Limb (tissue), 2 donors: ENCODE data around the gene GPX3.
A peak's percentile ranks its signal among the peaks of the same experiment; 100 is the strongest.

Experiments used
- DNase-seq, 2 donors: peaks; one replicate each; pipeline ENCODE4 v3.0.0-alpha.2; 2016; ENCODE audit errors: extremely low spot score in 2 of 2

The GPX3 gene

DNA sequence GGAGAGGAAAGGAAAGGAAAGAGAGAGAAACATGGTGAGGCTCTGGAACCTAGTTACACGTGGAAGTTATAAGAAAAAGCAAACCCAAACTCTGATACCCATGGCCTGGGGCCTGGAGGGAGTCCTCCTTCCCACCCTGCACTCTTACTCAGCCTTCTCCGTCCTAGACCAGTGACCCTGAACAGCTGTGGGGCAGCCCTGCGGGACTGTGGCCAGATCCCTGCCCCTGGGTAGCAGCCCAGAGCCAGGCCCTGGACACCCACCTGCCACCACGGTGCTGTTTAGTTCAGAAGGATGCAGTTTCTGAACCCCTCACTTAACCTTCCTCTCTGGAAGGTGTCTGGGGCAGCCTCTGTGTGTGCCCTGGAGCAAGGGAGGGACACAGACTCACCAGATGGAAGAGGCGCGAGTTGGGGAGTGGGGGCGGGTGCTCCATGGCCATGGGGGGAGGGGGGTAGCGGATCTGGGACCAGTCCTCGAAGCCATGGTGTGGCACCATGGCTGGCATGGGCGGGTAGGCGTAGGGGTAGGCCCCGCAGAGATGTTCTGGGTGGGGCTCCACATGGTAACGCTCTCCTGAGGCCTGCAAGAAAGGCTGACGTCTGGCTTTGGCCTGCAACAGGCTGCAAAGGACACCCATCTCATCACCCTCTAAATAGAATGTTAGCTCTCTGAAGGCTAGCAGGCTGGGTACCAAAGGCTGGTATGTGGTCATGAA is 13.0 kb downstream of the GPX3 start:
- no peak for DNase-seq

GRCh38 chr5:151034422-151035379 is 14.3 kb downstream of the GPX3 start:
- DNase-seq, result no peak

DNA sequence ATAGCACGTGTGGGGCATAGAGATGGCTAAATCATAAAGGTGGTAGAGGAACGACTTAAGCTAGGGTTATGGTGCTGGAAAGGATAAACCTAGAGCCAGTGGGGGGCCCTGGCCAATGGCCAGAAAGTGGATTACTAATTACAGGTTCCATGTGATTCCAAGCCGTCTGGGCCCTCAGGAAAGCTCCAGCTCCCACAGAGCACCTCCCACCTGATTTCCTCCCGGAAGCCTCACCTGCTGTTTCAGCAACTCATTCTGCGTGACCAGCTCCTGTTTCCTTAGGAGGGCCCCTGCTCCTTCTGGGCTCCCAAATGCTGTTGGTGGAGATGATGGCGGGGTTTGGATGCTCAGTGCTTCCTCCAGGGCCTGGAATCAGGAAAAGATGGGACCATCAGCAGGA is 16.2 kb downstream of the GPX3 start:
- DNase-seq, result no peak

DNA sequence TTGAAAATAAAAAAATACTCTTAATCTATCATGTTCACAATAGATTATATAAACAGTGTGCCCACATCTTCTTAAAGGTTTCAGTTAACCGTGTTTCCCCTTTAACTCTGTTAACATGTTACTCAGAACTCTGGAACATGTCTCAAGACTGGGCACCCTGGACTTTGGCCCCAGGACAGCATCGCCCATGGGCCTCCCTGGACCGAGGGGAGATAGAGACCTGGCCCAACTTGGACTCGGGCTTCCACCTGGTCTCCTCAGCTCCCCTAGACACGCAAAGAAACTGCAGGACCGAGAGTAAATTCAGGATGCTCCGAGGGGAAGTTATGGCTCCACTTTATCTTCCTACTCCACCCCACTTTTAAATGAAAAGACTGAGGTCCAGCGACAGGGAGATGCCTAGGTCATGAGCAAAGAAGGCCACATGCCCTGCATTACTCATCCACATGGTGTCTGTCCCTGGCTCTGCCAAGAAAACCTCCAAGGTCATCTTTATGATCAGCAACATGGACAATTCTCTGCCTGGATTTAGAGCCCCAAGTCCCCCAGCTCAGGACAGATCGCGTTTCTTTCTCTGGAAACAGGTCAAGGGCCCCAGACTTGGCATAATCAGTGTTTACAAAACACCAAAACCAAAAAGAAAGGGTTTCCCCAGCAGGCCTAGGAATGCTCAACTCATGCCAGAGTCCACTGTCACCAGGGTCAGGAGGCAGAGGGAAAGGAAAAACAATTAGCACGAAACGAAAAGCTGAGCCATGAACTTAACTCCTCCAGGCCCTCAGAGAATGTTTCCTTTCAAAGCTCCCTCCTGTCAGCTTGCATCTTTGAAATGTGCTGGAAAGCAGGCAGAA is 17.4 kb downstream of the GPX3 start:
- DNase-seq, result peak in 1 of 2 donors; percentile 24

- DNase-seq, result no peak
Observed at GRCh38 chr5:151038412-151038745, 18.0 kb downstream of the GPX3 start.

DNA sequence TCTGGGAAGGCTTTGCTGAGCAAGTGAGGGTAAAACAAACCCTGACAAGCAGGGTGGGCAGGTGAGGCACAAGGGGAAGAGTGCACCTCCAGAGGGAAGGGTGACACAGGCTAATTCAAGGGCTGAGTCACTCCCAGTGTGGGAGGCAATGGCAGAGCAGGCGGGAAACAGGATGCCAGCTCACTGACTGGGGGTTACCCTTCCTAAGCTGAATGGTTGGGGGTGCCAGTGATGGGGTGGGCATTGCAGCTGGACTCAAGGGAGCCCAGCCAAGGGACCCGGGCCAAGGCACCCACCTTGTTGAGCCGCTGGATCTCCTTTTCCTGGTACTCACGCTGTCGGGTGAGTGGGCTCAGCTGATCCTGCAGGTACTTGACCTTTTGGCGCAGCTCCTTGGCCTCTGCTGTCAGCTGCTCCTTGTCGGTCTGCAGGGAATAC is 18.4 kb downstream of the GPX3 start:
- no peak for DNase-seq

DNA sequence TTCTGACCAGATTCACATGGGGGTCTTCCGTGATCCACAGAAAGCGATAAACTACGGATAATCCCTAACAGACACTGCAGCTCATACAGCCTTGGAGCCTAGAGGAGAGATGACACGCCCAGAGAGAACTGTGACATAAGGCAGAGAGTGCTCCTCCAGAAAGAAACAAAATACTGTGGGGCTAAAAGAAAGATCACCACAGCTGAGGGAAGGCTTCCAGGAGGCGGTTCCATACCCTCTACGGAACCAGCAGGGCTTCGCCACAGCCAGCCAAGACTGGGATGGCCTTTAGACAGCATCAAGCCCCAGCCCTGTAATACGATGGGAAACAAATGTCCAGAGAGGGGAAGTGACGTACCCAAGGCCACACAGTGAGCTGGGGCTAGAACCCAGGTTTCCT is 19.3 kb downstream of the GPX3 start:
- DNase-seq, result no peak

- DNase-seq, result no peak
Observed at GRCh38 chr5:151040211-151040747, 19.9 kb downstream of the GPX3 start.

DNA sequence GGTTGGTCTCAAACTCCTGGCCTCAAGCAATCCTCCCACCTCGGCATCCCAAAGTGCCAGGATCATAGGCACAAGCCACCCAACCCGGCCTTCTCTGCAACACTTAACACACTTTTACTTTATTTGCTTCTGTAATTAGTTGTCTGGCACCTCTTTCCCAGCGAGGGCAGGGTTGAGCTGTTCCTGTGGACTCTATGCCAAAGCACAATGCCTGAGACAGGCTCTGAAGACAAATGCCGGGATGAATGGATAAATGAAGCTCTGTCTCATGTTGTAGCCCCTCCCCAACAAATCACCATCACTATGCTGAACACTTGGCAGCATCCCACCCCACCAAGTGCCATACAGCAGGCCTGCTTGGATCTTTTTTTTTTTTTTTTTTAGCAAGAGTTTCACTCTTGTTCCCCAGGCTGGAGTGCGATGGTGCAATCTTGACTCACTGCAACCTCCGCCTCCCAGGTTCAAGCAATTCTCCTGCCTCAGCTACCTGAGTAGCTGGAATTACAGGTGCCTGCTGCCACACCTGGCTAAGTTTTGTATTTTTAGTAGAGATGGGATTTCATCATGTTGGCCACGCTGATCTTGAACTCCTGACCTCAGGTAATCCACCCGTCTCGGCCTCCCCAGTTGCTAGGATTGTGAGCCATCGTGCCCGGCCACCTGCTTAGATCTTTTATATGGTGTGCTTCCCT is 21.3 kb downstream of the GPX3 start:
- no peak for DNase-seq

GRCh38 chr5:151042453-151043093 is 22.2 kb downstream of the GPX3 start:
- DNase-seq, result no peak

- no peak for DNase-seq
Observed at GRCh38 chr5:151047814-151048425, 27.5 kb downstream of the GPX3 start.

DNA sequence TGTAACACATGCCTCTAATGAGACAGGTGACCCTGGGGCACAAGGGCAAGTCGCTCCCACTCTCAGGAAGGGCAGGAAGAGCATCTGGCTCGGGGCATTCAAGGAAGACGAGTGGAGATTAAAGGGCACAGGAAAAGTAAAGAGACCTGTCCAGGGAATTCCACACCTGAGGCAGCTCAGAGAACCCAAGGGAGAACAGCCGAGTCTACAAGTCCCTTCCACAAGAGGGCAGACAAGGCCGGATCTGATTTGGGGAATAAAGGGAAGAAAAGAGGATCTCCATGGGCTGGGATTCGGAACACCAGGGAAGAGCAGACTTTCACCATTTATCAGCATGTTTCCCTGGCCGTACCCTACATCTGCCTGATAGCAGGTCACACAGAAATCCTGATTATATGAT is 28.1 kb downstream of the GPX3 start:
- DNase-seq, result no peak

DNA sequence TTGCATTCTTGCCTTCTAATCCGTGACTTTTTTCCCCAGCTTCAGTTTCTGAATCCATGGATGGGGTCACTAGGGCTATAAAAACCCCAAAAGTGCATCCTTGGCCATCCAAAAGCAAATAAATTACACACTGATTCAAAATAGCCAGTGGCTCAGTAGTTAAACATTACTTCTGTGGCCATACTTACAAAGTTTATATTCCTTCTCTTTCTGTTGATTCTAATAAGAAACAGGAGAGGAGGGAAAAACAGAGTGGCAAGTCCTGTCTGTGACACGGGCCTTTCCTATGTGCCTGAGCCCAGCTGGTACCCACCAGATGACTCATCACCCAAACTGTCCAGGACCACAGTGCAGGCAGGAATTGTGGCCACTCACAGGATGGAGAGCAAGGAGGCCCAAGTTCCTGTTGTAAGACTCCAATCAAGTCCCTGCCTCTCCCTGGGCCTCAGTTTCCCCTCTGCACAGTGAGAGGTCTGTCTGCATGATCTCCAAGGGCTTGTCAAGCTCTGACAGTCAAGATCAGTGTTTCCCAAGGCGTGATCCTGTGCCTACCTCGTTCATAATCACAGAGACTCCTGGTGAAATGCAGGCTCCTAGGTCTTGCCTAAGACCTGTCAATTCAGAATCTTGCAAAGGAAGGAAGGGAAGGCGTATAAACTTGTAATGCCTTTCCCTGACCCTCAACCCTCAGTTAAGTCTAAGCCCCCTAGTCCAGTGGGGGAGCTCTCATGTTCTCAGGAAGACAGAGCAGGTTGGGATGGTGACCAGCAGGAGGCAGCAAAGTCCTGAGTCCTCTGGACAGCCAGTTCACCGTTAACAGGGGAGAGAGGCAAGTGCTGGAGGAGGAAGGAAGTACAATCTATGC is 30.9 kb downstream of the GPX3 start:
- peak; percentile 71 to 82 for DNase-seq

- DNase-seq, result no peak
Observed at GRCh38 chr5:151051931-151052608, 31.7 kb downstream of the GPX3 start.

DNA sequence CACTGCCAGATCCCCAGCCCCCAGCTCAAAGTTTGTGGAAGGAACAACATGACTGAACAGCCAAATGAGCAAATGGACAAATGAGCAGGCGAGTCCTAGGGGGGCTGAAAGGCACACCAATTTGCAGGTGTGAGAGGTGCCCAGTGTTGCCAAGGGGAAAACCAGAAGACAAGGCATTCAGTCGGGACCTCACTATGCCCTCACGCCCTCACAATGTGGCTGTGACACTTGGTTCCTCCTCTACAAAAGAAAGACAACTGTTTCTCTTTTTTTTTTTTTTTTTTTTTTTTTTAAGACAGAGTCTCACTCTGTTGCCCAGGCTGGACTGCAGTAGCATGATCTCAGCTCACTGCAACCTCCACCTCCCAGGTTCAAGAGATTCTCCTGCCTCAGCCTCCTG is 32.4 kb downstream of the GPX3 start:
- DNase-seq, result no peak

- no peak for DNase-seq
Observed at GRCh38 chr5:151053796-151054462, 33.5 kb downstream of the GPX3 start.

DNA sequence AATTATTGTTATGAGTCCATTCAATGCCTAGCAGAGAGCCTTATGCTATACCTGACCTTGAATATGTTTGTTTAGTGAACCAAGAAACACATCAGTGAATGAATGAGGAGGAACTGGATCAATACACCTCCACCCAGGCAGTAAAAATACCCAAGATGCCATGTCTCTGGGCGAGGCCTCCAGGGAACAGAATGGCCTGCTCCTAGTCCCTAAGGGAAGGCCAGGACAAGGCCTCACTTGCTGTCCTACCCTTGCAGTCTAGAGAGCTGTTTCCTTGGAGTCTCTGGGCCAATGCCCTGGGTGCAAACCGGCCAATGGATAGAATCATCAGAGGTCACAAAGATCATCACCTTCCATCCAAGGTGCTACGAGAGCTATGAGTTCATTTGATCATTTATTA is 34.3 kb downstream of the GPX3 start:
- DNase-seq, result no peak

DNA sequence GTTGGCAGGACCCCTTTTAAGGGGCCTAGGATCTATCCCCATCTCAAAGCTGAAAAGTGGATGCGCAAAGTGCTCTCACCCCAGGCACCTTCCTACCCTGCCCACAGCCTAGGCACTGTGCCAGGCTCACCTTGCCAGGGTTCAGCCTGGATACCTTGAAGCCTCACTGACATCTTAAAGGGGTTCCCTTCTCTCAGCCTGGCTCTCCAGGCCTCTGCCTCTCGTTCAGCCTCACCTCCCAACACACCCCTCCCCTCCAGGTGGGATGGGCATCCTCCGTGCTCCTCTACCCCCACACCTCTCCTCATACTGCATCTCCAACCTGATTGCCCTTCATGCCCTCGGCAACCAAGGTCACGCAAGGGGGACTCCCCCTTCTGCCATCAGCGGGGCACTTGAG is 34.9 kb downstream of the GPX3 start:
- DNase-seq, result no peak
